Cardiac muscle cell (in vitro differentiated cells and primary cell): ENCODE results near the gene PIAS1. TPM values are rescaled to one million over a fixed set of nuclear protein-coding genes. Genes with fewer than 3 reads are reported as not detected.

ENCODE experiments used
- DNase-seq, 2 donors: peaks; one replicate each; pipeline versions ENCODE4 v3.0.0 to v3.0.0-alpha.2; 2010 to 2017; ENCODE audit warnings: low read depth in 1 of 2, low spot score in 1 of 2
- H3K27ac ChIP-seq: fragments of 200-600 bp; sonication (generic); 2 replicates; pipeline ENCODE4 v1.5.1; 2016
- H3K27me3 ChIP-seq: fragments of 200-600 bp; sonication (generic); 2 replicates; pipeline ENCODE4 v1.6.0; 2016; ENCODE audit warnings: control low read depth
- H3K36me3 ChIP-seq: fragments of 200-600 bp; sonication (generic); 2 replicates; pipeline ENCODE4 v1.5.1; 2016; ENCODE audit warnings: control low read depth
- H3K4me1 ChIP-seq: fragments of 200-600 bp; sonication (generic); 2 replicates; pipeline ENCODE4 v1.8.1; 2017; ENCODE audit warnings: low read depth, mild to moderate bottlenecking, mixed run types
- H3K4me3 ChIP-seq: fragments of 200-600 bp; sonication (generic); 2 replicates; pipeline ENCODE4 v1.5.1; 2016; ENCODE audit warnings: mild to moderate bottlenecking
- H3K9me3 ChIP-seq: fragments of 200-600 bp; sonication (generic); 2 replicates; pipeline ENCODE4 v1.5.1; 2017; ENCODE audit warnings: low read depth, mild to moderate bottlenecking, control low read depth
- polyA plus RNA-seq: library from polyadenylated mRNA; unstranded; fragments of >200 nt; fragmentation: Nextera tagmentation; extraction: Ambion mirVana; gene quantifications from 2 replicates; pipeline ENCODE4 v1.2.1, GENCODE V29; 2016
- total RNA-seq: library from RNA; depleted of rRNA; stranded (reverse); fragments of >200 nt; gene quantifications from 2 replicates; pipeline ENCODE4 v1.2.3, GENCODE V29; 2016
- TF ChIP-seq, protein P1 (sequence below): IDR thresholded peaks from 2 replicates; pipeline ENCODE4 v1.5.1; 2012; ENCODE audit warnings: low read depth, mild to moderate bottlenecking, low read length

PIAS1 gene
- total and polyA plus RNA-seq, 2 experiments from 2014 or later = 29.0 to 44.3 TPM

DNA sequence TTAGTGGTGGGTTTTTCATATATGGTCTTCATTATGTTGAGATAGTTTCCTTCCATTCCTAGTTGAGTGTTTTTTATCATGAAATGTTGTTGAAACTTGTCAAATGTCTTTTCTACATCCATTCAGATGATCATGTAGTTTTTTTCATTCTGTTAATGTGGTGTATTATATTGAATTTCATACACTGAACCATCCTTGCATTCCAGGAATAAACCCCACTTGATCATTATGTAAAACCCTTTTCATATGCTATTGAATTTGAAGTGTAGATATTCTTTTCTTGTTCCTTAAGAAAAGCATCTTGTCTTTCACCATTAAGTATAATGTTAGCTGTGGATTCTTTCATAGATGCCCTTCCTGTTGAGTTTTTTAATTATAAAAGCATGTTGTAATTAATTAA lies 42.9 kb downstream of the PIAS1 start:
- Histone ChIP-seq H3K4me3 (no peak overlapping the region), H3K27me3 (no peaks in the 10 kb centered on the region), H3K9me3 (no peaks in the 10 kb centered on the region), H3K4me1 (no peaks in the 10 kb centered on the region), H3K36me3 (peaks cover 5% of the 10 kb centered on the region), H3K27ac (no peak overlapping the region)
- no peak for DNase-seq
- TF ChIP-seq, protein P1, sequence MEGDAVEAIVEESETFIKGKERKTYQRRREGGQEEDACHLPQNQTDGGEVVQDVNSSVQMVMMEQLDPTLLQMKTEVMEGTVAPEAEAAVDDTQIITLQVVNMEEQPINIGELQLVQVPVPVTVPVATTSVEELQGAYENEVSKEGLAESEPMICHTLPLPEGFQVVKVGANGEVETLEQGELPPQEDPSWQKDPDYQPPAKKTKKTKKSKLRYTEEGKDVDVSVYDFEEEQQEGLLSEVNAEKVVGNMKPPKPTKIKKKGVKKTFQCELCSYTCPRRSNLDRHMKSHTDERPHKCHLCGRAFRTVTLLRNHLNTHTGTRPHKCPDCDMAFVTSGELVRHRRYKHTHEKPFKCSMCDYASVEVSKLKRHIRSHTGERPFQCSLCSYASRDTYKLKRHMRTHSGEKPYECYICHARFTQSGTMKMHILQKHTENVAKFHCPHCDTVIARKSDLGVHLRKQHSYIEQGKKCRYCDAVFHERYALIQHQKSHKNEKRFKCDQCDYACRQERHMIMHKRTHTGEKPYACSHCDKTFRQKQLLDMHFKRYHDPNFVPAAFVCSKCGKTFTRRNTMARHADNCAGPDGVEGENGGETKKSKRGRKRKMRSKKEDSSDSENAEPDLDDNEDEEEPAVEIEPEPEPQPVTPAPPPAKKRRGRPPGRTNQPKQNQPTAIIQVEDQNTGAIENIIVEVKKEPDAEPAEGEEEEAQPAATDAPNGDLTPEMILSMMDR = no peak

DNA sequence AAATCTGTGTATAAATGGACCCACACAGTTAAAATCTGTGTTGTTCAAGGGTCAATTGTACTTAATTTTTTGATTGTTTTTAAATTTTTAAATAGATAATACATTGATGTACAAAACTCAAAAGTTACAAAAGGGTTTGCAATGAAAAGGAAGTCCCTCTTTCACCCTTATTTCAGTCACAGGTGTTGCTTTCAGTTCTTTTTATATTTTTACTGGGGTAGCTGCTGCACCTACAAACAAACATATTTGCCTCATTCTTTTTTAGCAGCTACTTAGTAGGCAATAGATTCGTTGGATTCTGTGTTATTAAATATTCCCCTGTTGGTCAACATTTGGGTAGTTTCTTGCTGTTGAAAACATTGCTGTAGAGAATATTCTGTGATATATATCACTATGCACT lies 44.4 kb downstream of the PIAS1 start:
- no peak for DNase-seq
- TF ChIP-seq, protein P1 = no peak
- Histone ChIP-seq H3K27me3 (no peaks in the 10 kb centered on the region), H3K27ac (no peak overlapping the region), H3K4me1 (no peaks in the 10 kb centered on the region), H3K9me3 (no peaks in the 10 kb centered on the region), H3K36me3 (peaks cover 5% of the 10 kb centered on the region), H3K4me3 (no peak overlapping the region)

DNA sequence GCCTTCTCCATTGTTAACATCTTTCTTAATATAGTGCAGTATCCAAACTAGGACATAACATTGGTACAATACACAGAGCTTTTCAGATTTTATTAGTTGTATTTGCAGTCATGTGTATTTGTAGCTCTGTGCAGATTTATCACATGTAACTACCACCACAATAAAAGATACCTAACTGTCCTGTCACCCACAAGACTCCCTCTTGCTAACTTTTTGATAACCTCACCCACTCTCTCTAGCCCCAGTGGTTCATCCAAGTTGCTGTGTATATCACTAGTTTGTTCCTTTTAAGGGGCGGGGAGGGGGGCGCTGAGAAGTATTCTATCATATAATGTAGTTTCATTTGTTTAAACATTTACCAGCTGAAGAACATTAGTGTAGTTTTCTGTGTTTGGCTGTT lies 46.1 kb downstream of the PIAS1 start:
- TF ChIP-seq, protein P1 = no peak
- H3K9me3 ChIP-seq = no peaks in the 10 kb centered on the region

DNA sequence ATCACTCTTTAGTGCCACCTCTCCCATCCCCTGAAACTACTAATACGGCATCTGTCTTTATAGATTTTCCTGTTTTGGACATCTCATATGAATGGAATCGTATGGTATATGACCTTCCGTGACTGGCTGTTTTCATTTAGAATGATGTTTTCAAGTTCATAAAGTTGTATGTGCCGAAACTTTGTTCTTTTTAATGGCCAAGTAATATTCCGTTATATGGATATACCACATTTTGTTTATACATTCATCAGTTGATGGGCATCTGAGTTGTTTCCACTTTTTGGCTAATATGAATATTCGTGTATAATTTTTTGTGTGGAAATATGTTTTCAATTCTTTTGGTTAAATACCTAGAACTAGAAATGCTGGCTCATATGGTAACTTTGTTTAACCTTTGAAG lies 49.5 kb downstream of the PIAS1 start:
- TF ChIP-seq, protein P1 = no peak
- Histone ChIP-seq H3K4me3 (no peak overlapping the region), H3K9me3 (no peaks in the 10 kb centered on the region), H3K36me3 (no peaks in the 10 kb centered on the region), H3K27me3 (no peaks in the 10 kb centered on the region), H3K27ac (no peak overlapping the region), H3K4me1 (peaks cover 18% of the 10 kb centered on the region)
- no peak for DNase-seq

More for the DNA sequence above, 46.1 kb downstream of the PIAS1 start:
- Histone ChIP-seq H3K27me3 (no peaks in the 10 kb centered on the region), H3K4me1 (no peaks in the 10 kb centered on the region), H3K36me3 (peaks cover 5% of the 10 kb centered on the region), H3K27ac (no peak overlapping the region), H3K4me3 (no peak overlapping the region)
- no peak for DNase-seq

DNA sequence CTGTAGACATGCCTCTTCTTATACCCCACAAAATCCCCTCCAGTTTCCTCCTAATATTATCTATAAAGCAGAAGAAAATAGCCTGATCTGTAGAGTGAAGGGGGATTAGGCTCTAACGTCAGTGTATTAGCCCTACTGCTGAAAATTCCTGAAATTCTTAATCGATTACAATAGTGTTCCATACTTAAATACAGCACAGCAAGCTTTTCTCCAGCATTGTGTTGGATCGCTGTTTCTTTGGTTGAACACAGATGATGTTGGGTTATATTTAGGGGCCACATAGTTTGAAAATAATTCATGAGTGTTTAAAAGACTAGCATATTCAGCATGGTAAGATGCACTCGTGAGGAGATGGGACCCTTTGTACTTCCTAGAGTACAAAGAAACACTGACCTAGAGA lies 52.5 kb downstream of the PIAS1 start:
- DNase-seq = peak; percentile 11 to 14
- Histone ChIP-seq H3K27ac (peak overlapping the region; percentile 48), H3K27me3 (no peaks in the 10 kb centered on the region), H3K4me1 (peaks cover 18% of the 10 kb centered on the region), H3K9me3 (no peaks in the 10 kb centered on the region), H3K36me3 (no peaks in the 10 kb centered on the region), H3K4me3 (no peak overlapping the region)
- TF ChIP-seq, protein P1 = no peak

DNA sequence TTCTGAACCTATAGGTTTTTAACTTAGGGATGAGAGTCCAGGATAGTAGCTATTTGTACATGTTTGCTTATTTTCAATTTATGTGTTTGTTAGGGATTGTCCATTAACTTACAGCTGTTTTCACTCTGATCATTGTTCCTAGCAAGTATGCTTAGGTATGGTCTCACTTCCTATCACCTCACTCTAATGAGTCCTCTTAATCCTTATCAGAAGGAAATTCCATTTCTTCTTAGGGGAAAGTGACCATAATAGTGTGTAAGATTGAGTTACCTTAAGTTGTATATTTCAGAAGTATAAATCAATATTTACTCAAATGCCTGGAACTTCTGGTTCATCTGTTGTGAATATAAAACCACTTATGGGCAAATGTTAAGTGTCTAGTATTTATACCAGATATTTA lies 53.0 kb downstream of the PIAS1 start:
- Histone ChIP-seq H3K4me1 (peaks cover 18% of the 10 kb centered on the region), H3K27ac (peak overlapping the region; percentile 48), H3K4me3 (no peak overlapping the region), H3K9me3 (no peaks in the 10 kb centered on the region), H3K36me3 (no peaks in the 10 kb centered on the region), H3K27me3 (no peaks in the 10 kb centered on the region)
- TF ChIP-seq, protein P1 = no peak
- DNase-seq = no peak
